Body of pancreas (tissue), 4 donors: Measurements from ENCODE around the gene PLCXD3. TPM values are rescaled to one million over a fixed set of nuclear protein-coding genes. Genes with fewer than 3 reads are reported as not detected.

Source experiments
- ATAC-seq: fragments of 150-250 bp; one replicate; pipeline ENCODE4 v1.9.1; 2016
- DNase-seq, 4 donors: peaks; one replicate each; pipeline ENCODE4 v3.0.0-alpha.2; 2019
- H3K27ac ChIP-seq, 4 donors: fragments of 200-600 bp; sonication (generic); 1 replicate in 3 of 4; 2 replicates in 1 of 4; pipeline versions ENCODE4 v1.5.1 to v1.6.1; 2016 to 2019; ENCODE audit warnings: mild to moderate bottlenecking in 1 of 4, mixed read lengths in 1 of 4, moderate library complexity in 1 of 4
- H3K27me3 ChIP-seq, 2 donors: fragments of 200-600 bp; sonication (generic); one replicate each; pipeline ENCODE4 v1.6.0; 2016; ENCODE audit warnings: mild to moderate bottlenecking in 1 of 2
- H3K36me3 ChIP-seq, 2 donors: fragments of 200-600 bp; sonication (generic); replicated peaks in 1 of 2; 2 replicates each; pipeline ENCODE4 v1.5.1; 2016; ENCODE audit warnings: low read depth in 2 of 2; ENCODE audit not compliant: insufficient read depth in 1 of 2
- H3K4me1 ChIP-seq: fragments of 200-600 bp; sonication (generic); one replicate; pipeline ENCODE4 v1.6.0; 2016
- H3K4me3 ChIP-seq, 2 donors: fragments of 200-600 bp; sonication (generic); 1 replicate in 1 of 2; 2 replicates in 1 of 2; pipeline ENCODE4 v1.5.1; 2016 to 2019
- H3K9me3 ChIP-seq, 3 donors: fragments of 200-600 bp; sonication (generic); 1 replicate in 2 of 3; 2 replicates in 1 of 3; pipeline ENCODE4 v1.5.1; 2016
- POLR2A ChIP-seq, 3 donors: fragments of 450-650 bp; IDR thresholded peaks; one replicate each; pipeline ENCODE4 v1.6.1; 2016; ENCODE audit warnings: antibody characterized with exemption in 3 of 3, mild to moderate bottlenecking in 2 of 3
- WGBS, 2 donors: methylation state at CpG; one replicate each; pipeline ENCODE4 v1.1.5; 2017; 5-methylcytosine and 5-hydroxymethylcytosine counted together
- intact Hi-C: fragments of 100-400 bp; cut with DNase I; formaldehyde crosslinking; loops from one replicate; pipeline ENCODE4 v1.15.1; 2023
- total RNA-seq, 2 donors: library from RNA; depleted of rRNA; stranded (reverse); fragments of >200 nt; gene quantifications; one replicate each; pipeline ENCODE4 v1.1.0, GENCODE V29; 2016
- TF ChIP-seq, protein P1 (sequence below), 7 experiments: fragments of 450-650 bp in 4 of 7; fragments of 200-600 bp in 3 of 7; sonication (generic) in 3 of 7; IDR thresholded peaks; one replicate each; pipeline ENCODE4 v1.5.1; 2016 to 2019; ENCODE audit warnings: antibody characterized with exemption in 7 of 7

Gene PLCXD3
- total RNA-seq, 2 donors from 2014 or later: 1.6 to 3.9 TPM

- no peak for TF ChIP-seq POLR2A (IDR thresholded peaks at IDR 0.05)
- TF ChIP-seq, protein P1, sequence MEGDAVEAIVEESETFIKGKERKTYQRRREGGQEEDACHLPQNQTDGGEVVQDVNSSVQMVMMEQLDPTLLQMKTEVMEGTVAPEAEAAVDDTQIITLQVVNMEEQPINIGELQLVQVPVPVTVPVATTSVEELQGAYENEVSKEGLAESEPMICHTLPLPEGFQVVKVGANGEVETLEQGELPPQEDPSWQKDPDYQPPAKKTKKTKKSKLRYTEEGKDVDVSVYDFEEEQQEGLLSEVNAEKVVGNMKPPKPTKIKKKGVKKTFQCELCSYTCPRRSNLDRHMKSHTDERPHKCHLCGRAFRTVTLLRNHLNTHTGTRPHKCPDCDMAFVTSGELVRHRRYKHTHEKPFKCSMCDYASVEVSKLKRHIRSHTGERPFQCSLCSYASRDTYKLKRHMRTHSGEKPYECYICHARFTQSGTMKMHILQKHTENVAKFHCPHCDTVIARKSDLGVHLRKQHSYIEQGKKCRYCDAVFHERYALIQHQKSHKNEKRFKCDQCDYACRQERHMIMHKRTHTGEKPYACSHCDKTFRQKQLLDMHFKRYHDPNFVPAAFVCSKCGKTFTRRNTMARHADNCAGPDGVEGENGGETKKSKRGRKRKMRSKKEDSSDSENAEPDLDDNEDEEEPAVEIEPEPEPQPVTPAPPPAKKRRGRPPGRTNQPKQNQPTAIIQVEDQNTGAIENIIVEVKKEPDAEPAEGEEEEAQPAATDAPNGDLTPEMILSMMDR (IDR thresholded peaks at IDR 0.05): no peak
- no peak for DNase-seq
- intact Hi-C loops: no loop called here
- H3K9me3 ChIP-seq: no peaks in the 10 kb centered on the region
- no peaks in the 10 kb centered on the region for H3K27me3 ChIP-seq
- H3K4me3 ChIP-seq: no peak overlapping the region
- H3K4me1 ChIP-seq: no peaks in the 10 kb centered on the region
- H3K27ac ChIP-seq: no peak overlapping the region
- ATAC-seq: no peak
- WGBS, 2 donors: 30 to 43% methylated on average over 2 of the region's 2 CpGs
- H3K36me3 ChIP-seq: no peaks in the 10 kb centered on the region
Observed at GRCh38 chr5:41371738-41372137, 138.7 kb downstream of the PLCXD3 start.

DNA sequence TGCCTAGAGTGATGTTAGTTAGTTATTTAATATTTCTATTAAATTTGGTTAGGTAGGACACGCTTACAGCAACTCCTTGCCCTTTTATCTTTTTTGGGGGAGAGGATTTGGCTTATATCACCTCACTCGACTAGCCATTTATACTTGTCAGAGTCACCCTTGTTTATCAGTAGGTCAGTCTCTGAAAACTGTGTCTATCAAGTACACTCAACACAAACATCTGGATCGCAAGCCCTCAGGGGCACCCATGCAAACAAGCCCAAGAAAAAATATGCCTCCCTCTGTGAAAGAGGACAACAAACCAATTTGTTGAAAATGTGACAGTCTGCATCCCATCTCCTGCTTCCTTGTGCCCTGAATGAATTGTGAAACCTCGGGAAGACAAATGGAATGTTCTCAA lies 139.9 kb downstream of the PLCXD3 start:
- no peak overlapping the region for H3K27ac ChIP-seq
- no peaks in the 10 kb centered on the region for H3K36me3 ChIP-seq
- no peaks in the 10 kb centered on the region for H3K9me3 ChIP-seq
- no peak overlapping the region for H3K4me3 ChIP-seq
- ATAC-seq: no peak
- DNase-seq: no peak
- H3K4me1 ChIP-seq: no peaks in the 10 kb centered on the region
- 44 to 58% methylated on average over 4 of the region's 4 CpGs for WGBS, 2 donors
- no peaks in the 10 kb centered on the region for H3K27me3 ChIP-seq
- intact Hi-C loops: no loop called here
- TF ChIP-seq, protein P1 (IDR thresholded peaks at IDR 0.05): no peak

GRCh38 chr5:41369799-41370198 lies 140.6 kb downstream of the PLCXD3 start:
- Histone ChIP-seq H3K27me3 (no peaks in the 10 kb centered on the region), H3K27ac (no peak overlapping the region), H3K4me1 (no peaks in the 10 kb centered on the region), H3K9me3 (no peaks in the 10 kb centered on the region), H3K36me3 (no peaks in the 10 kb centered on the region), H3K4me3 (no peak overlapping the region)
- DNase-seq (no peak), ATAC-seq (no peak)
- TF ChIP-seq POLR2A (IDR thresholded peaks at IDR 0.05): no peak
- TF ChIP-seq, protein P1 (IDR thresholded peaks at IDR 0.05): no peak
- 77 to 93% methylated on average over 2 of the region's 2 CpGs for WGBS, 2 donors
- intact Hi-C loops: no loop called here

DNA sequence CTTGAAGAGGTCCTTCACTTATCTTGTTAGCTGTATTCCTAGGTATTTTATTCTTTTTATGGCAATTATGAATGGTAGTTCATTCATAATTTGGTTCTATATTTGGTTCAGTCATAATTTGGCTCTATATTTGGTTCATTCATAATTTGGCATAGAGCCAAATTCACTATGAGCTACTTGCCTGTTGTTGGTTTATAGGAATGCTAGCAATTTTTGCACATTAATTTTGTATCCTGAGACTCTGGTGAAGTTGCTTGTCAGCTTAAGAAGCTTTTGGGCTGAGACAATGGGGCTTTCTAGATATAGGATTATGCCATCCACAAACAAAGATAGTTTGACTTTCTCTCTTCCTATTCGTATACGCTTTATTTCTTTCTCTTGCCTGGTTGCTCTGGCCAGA lies 142.2 kb downstream of the PLCXD3 start:
- H3K27me3 ChIP-seq: no peaks in the 10 kb centered on the region
- no peak overlapping the region for H3K4me3 ChIP-seq
- ATAC-seq (no peak), DNase-seq (no peak)
- intact Hi-C loops: no loop called here
- H3K36me3 ChIP-seq: no peaks in the 10 kb centered on the region
- no peak overlapping the region for H3K27ac ChIP-seq
- H3K9me3 ChIP-seq: no peaks in the 10 kb centered on the region
- H3K4me1 ChIP-seq: no peaks in the 10 kb centered on the region
- WGBS, 2 donors: 87 to 92% methylated on average over 2 of the region's 2 CpGs
- TF ChIP-seq, protein P1 (IDR thresholded peaks at IDR 0.05): no peak
- TF ChIP-seq POLR2A (IDR thresholded peaks at IDR 0.05): no peak

- 0% methylated on average over 1 of the region's 1 CpG for WGBS, 2 donors
- TF ChIP-seq, protein P1 (IDR thresholded peaks at IDR 0.05): no peak
- TF ChIP-seq POLR2A (IDR thresholded peaks at IDR 0.05): no peak
- Histone ChIP-seq H3K4me1 (no peaks in the 10 kb centered on the region), H3K9me3 (no peaks in the 10 kb centered on the region), H3K36me3 (no peaks in the 10 kb centered on the region), H3K27me3 (no peaks in the 10 kb centered on the region), H3K4me3 (no peak overlapping the region), H3K27ac (no peak overlapping the region)
- intact Hi-C loops: no loop called here
- no peak for ATAC-seq
- DNase-seq: no peak
Observed at GRCh38 chr5:41365369-41365768, 145.0 kb downstream of the PLCXD3 start.
